Panc1 (cell line): ENCODE data around the gene PORCN. TPM values are rescaled to one million over a fixed set of nuclear protein-coding genes. Genes with fewer than 3 reads are reported as not detected.
"Not testable (repeated sequence)": the region's sequence is repeated elsewhere in the genome, so short reads cannot be mapped to it uniquely, and the experiment has no call there.

Source experiments
- ATAC-seq: fragments of 200-7000 bp; cut with Tn5 transposase; 2 replicates; pipeline ENCODE4 v1.9.1; 2020; ENCODE audit warnings: mild to moderate bottlenecking, moderate library complexity
- BruUV-seq: library from RNA; stranded (reverse); fragments of 400-500 nt; replicated peaks from 2 replicates; lab custom pipeline; 2021; lab: Mats Ljungman, UMichigan
- CTCF ChIA-PET: fragments of 300-600 bp; sonication (Branson Sonifier 250); formaldehyde crosslinking; loops from one replicate; lab custom pipeline; 2022; ENCODE audit warnings: antibody characterized with exemption; lab: Charles Lee
- POLR2A ChIA-PET: fragments of 300-600 bp; sonication (Branson Sonifier 250); formaldehyde crosslinking; loops from one replicate; lab custom pipeline; 2022; ENCODE audit warnings: antibody characterized with exemption; lab: Charles Lee
- DNase-seq: peaks from one replicate; pipeline ENCODE4 v3.0.0-alpha.2; 2010; ENCODE audit warnings: low read depth, low spot score
- H3K27ac ChIP-seq: 2 replicates; pipeline ENCODE4 v1.5.1; 2011; ENCODE audit warnings: mild to moderate bottlenecking, low read length, inconsistent platforms
- H3K27me3 ChIP-seq: fragments of 200-500 bp; sonication (Bioruptor generic); 2 replicates; pipeline ENCODE4 v1.6.0; 2014; ENCODE audit warnings: low read length, inconsistent platforms; ENCODE audit not compliant: control insufficient read depth, insufficient read depth
- H3K36me3 ChIP-seq: fragments of 200-500 bp; sonication (Bioruptor generic); 2 replicates; pipeline ENCODE4 v1.5.1; 2014; ENCODE audit warnings: inconsistent platforms, mild to moderate bottlenecking, low read length, moderate library complexity; ENCODE audit not compliant: control insufficient read depth, insufficient read depth
- H3K4me1 ChIP-seq: 2 replicates; pipeline ENCODE4 v1.5.1; 2011; ENCODE audit warnings: inconsistent platforms, mild to moderate bottlenecking, low read length, moderate library complexity; ENCODE audit not compliant: control insufficient read depth, insufficient read depth
- H3K4me3 ChIP-seq, 2 experiments: 2 replicates each; pipeline ENCODE4 v1.5.1; 2011 to 2012; ENCODE audit warnings: low read depth in 2 of 2, low read length in 2 of 2, mild to moderate bottlenecking in 2 of 2, inconsistent platforms in 1 of 2, moderate library complexity in 1 of 2
- H3K9me3 ChIP-seq: fragments of 200-500 bp; sonication (Bioruptor generic); 2 replicates; pipeline ENCODE4 v1.5.1; 2014; ENCODE audit warnings: low read depth, mild to moderate bottlenecking, inconsistent platforms, low read length, moderate library complexity; ENCODE audit not compliant: control insufficient read depth, insufficient read depth
- CTCF ChIP-seq: fragments of 450-650 bp; IDR thresholded peaks from 2 replicates; pipeline ENCODE4 v1.5.1; 2017; ENCODE audit warnings: mild to moderate bottlenecking
- POLR2AphosphoS5 ChIP-seq: IDR thresholded peaks from 2 replicates; pipeline ENCODE4 v1.6.1; 2012; ENCODE audit warnings: mild to moderate bottlenecking, low read depth, low read length, moderate library complexity
- REST ChIP-seq, 2 experiments: IDR thresholded peaks; 2 replicates each; pipeline ENCODE4 v1.6.1; 2011 to 2012; ENCODE audit warnings: low read depth in 2 of 2, control low read depth in 1 of 2, low read length in 1 of 2, mild to moderate bottlenecking in 1 of 2, moderate library complexity in 1 of 2; ENCODE audit not compliant: insufficient read depth in 1 of 2
- SIN3A ChIP-seq: IDR thresholded peaks from 2 replicates; pipeline ENCODE4 v1.6.1; 2012; ENCODE audit warnings: low read depth, mild to moderate bottlenecking, low read length, moderate library complexity, borderline replicate concordance; ENCODE audit not compliant: insufficient read depth
- TCF7L2 ChIP-seq: IDR thresholded peaks from 2 replicates; pipeline ENCODE4 v1.6.1; 2011; ENCODE audit warnings: mild to moderate bottlenecking, low read depth, low read length, inconsistent platforms
- in situ Hi-C: cut with HindIII; loops from 2 replicates; pipeline ENCODE4 v1.10.0; 2016; ENCODE audit warnings: low sequenced_read_pairs, low pct_unique_long_range_greater_than_20kb
- intact Hi-C: fragments of 100-400 bp; cut with micrococcal nuclease; formaldehyde crosslinking; loops from one replicate; pipeline ENCODE4 v1.10.0; 2022; ENCODE audit not compliant: unreplicated experiment
- total RNA-seq: library from RNA; stranded (reverse); gene quantifications from one replicate; pipeline ENCODE4 v1.2.1, GENCODE V29; 2021; ENCODE audit not compliant: unreplicated experiment

The PORCN gene
- total RNA-seq, 1 experiment from 2014 or later = 8.6 TPM

GRCh38 chrX:48523682-48524081 is 14.9 kb downstream of the PORCN start:
- POLR2A ChIA-PET = interaction anchor here (0.7 kb wide), 1 partner anchor 20 kb away, joined by 3 read pairs; no protein-coding TSS in a partner anchor
- in situ Hi-C loops = no loop called here
- TSS peak; percentile 72 for BruUV-seq
- Histone ChIP-seq H3K36me3 (no peaks in the 10 kb centered on the region; the same call in 1 of the 2 replicates), H3K27me3 (no peaks in the 10 kb centered on the region), H3K4me1 (no peaks in the 10 kb centered on the region; the same call in 1 of the 2 replicates), H3K27ac (no peak overlapping the region), H3K9me3 (no peaks in the 10 kb centered on the region), H3K4me3 (no peak overlapping the region)
- intact Hi-C loops = no loop called here
- CTCF ChIA-PET = no interaction called here
- ATAC-seq = no peak
- TF ChIP-seq REST (IDR thresholded peaks at IDR 0.05; ENCODE audit: insufficient read depth in 1 of 2, low read depth in 2 of 2, low read length in 1 of 2) = no peak
- TF ChIP-seq SIN3A = no peak
- no peak for TF ChIP-seq POLR2AphosphoS5
- no peak for TF ChIP-seq TCF7L2
- no peak for TF ChIP-seq CTCF
- DNase-seq = no peak

DNA sequence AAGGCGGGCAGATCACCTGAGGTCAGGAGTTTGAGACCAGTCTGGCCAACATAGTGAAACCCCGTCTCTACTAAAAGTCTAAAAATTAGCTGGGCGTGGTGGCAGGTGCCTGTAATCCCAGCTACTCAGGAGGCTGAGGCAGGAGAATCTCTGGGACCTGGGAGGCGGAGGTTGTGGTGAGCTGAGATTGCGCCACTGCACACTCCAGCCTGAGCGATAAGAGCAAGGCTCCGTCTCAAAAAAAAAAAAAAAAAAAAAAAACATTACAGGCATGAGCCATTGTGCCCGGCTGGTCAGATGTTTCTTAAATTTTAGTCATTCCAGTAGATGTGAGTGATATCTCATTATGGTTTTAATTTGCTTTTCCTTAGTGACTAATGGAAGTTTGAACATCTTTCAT is 17.1 kb downstream of the PORCN start:
- CTCF ChIA-PET, H3K27me3 ChIP-seq, H3K27ac ChIP-seq, intact Hi-C loops, H3K9me3 ChIP-seq, H3K4me3 ChIP-seq, ATAC-seq, H3K4me1 ChIP-seq, DNase-seq, POLR2A ChIA-PET, H3K36me3 ChIP-seq, BruUV-seq, in situ Hi-C loops: not testable (repeated sequence)

- POLR2A ChIA-PET = no interaction called here
- Histone ChIP-seq H3K4me1 (no peaks in the 10 kb centered on the region), H3K27me3 (no peaks in the 10 kb centered on the region), H3K9me3 (no peaks in the 10 kb centered on the region), H3K4me3 (no peak overlapping the region), H3K36me3 (no peaks in the 10 kb centered on the region), H3K27ac (no peak overlapping the region)
- ATAC-seq = no peak
- intact Hi-C loops (no loop called here), in situ Hi-C loops (no loop called here)
- no peak for TF ChIP-seq SIN3A
- TF ChIP-seq TCF7L2 = no peak
- no peak for TF ChIP-seq POLR2AphosphoS5
- TF ChIP-seq CTCF = no peak
- TF ChIP-seq REST (IDR thresholded peaks at IDR 0.05; ENCODE audit: insufficient read depth in 1 of 2, low read depth in 2 of 2, low read length in 1 of 2) = no peak
- BruUV-seq = no TSS peak
- DNase-seq = no peak
- CTCF ChIA-PET = no interaction called here
Observed at GRCh38 chrX:48530736-48531135, 21.9 kb downstream of the PORCN start.
